Heart right ventricle (tissue), 16 donors: ENCODE measurements around the gene SRC. TPM values are rescaled to one million over a fixed set of nuclear protein-coding genes. Genes with fewer than 3 reads are reported as not detected.

ENCODE experiments used
- ATAC-seq, 8 donors: fragments of 200-7000 bp; cut with Tn5 transposase; one replicate each; pipeline ENCODE4 v1.9.1; 2020; ENCODE audit warnings: mild to moderate bottlenecking in 8 of 8, moderate library complexity in 8 of 8, moderate number of reproducible peaks in 1 of 8
- DNase-seq, 2 donors: peaks; one replicate each; pipeline ENCODE4 v3.0.0-alpha.2; 2020
- H3K27ac ChIP-seq, 10 donors: fragments of 200-600 bp; sonication (generic) in 2 of 10; one replicate each; pipeline versions ENCODE4 v1.5.0 to v1.8.0; 2020 to 2022; ENCODE audit warnings: mild to moderate bottlenecking in 3 of 10
- H3K27me3 ChIP-seq, 7 donors: fragments of 200-600 bp; one replicate each; pipeline ENCODE4 v1.8.0; 2021 to 2022; ENCODE audit warnings: mild to moderate bottlenecking in 2 of 7
- H3K36me3 ChIP-seq, 9 donors: fragments of 200-600 bp; sonication (generic) in 1 of 9; one replicate each; pipeline versions ENCODE4 v1.5.0 to v1.8.0; 2020 to 2022; ENCODE audit warnings: mild to moderate bottlenecking in 2 of 9
- H3K4me1 ChIP-seq, 9 donors: fragments of 200-600 bp; sonication (generic) in 1 of 9; one replicate each; pipeline versions ENCODE4 v1.5.0 to v1.8.0; 2020 to 2022; ENCODE audit warnings: mild to moderate bottlenecking in 4 of 9
- H3K4me3 ChIP-seq, 10 donors: fragments of 200-600 bp; sonication (generic) in 2 of 10; one replicate each; pipeline versions ENCODE4 v1.5.0 to v1.8.0; 2020 to 2022; ENCODE audit warnings: mild to moderate bottlenecking in 7 of 10, moderate library complexity in 2 of 10
- H3K9me3 ChIP-seq, 11 donors: fragments of 200-600 bp in 10 of 11; sonication (generic) in 2 of 11; one replicate each; pipeline versions ENCODE4 v1.5.0 to v1.8.0; 2013 to 2022; ENCODE audit warnings: mild to moderate bottlenecking in 2 of 11, control low read depth in 1 of 11, moderate library complexity in 1 of 11
- CTCF ChIP-seq, 9 donors: fragments of 200-600 bp; sonication (generic) in 2 of 9; IDR thresholded peaks; one replicate each; pipeline versions ENCODE4 v1.5.0 to v1.8.0; 2021 to 2022; ENCODE audit warnings: antibody characterized with exemption in 9 of 9, mild to moderate bottlenecking in 5 of 9, moderate library complexity in 1 of 9
- WGBS, 2 donors: extraction: QIAGEN DNeasy Blood & Tissue Kit; methylation state at CpG; one replicate each; pipeline ENCODE4 v1.1.7; 2013; ENCODE audit warnings: inconsistent platforms in 1 of 2; 5-methylcytosine and 5-hydroxymethylcytosine counted together
- intact Hi-C, 10 donors: fragments of 100-400 bp; cut with DNase I; formaldehyde crosslinking; loops; one replicate each; pipeline versions ENCODE4 v1.11.1 to v1.14.2; 2022
- polyA plus RNA-seq, 2 donors: library from polyadenylated mRNA; stranded (reverse); fragments of 200-250 nt; gene quantifications; one replicate each; pipeline ENCODE4 v1.2.3, GENCODE V29; 2013
- total RNA-seq, 10 donors: library from RNA; stranded (reverse); fragmentation: NEBNext Ultra II Directional in 3 of 10; extraction: Animal tissue kit (Norgen Biotek cat#: 25700) in 3 of 10; gene quantifications; one replicate each; pipeline versions ENCODE4 v1.2.1 to v1.2.4, GENCODE V29; 2021 to 2023
- donor health status: Arrhythmogenic right ventricular cardiomyopathy.
- donor health status: ischemic (EF 13 %, LVEDD 7.1; RV severe dilation, severe dysfunction).
- donor health status: healthy with polysubstance abuse.
- donor health status: DM: no; HTN: yes; CAD: no.
- donor health status: DM: no; HTN: no; CAD: no.
- donor health status: ischemic (EF 25% LVEDD 6.9; RV normal size, moderate dysfunction).
- donor health status: ischemic (EF 25% LVEDD 5.7; RV mildly dilated, moderate dysfunction).
- donor health status: healthy.
- donor health status: DM: yes; HTN: yes; CAD: no.
- donor health status: Ischemic cardiomyopathy.
- donor health status: ischemic (EF 35%, LVEDD 5.7; RV mildly dilated, moderate dysfunction).
- donor health status: nonischemic (EF 11% LVEDD 7.7; RV severe dilation, severe dysfunction).
- donor health status: DM: yes; HTN: yes; CAD: no.
- donor health status: PGD.
- donor health status: ischemic (EF 29% LVEDD 5.4; RV normal size, mild dysfunction).
- donor health status: nonischemic (EF 23%, LVEDD 6.1; RV moderate dilation, normal function).

SRC gene
- total and polyA plus RNA-seq, 12 donors, result 1.9 to 10.8 (median 4.2) TPM

DNA sequence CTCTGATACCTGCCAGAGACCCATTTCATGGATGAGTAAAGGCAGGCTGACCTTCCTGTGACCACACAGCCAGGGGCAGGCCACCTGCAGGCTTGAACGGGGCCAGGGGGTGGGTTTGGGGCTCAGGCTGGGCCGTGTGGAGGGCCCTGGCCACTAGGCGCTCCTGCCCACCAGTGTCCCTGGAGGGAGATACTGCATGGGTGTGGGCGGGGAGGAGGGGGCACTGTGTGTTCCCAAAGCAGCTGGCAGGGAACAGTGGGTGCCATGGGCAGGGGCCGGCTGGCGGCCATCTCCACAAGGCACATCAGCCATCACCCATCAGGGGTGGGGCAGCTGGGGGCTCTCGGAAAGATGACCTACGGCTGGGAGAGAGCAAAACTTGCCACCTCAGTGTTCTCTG is 15.4 kb downstream of the SRC start:
- no peak for ATAC-seq
- WGBS, 2 donors, result 86 to 87% methylated on average over 8 of the region's 8 CpGs
- intact Hi-C loops, result no loop called here
- Histone ChIP-seq H3K4me1 (peaks cover 0 to 33% (median 4%) of the 10 kb centered on the region in 9 donors), H3K9me3 (no peaks in the 10 kb centered on the region), H3K36me3 (peaks cover 0 to 10% (median 0%) of the 10 kb centered on the region in 9 donors), H3K27me3 (no peaks in the 10 kb centered on the region), H3K4me3 (no peak overlapping the region), H3K27ac (no peak overlapping the region)
- no peak for DNase-seq
- TF ChIP-seq CTCF (IDR thresholded peaks at IDR 0.05), result no peak

DNA sequence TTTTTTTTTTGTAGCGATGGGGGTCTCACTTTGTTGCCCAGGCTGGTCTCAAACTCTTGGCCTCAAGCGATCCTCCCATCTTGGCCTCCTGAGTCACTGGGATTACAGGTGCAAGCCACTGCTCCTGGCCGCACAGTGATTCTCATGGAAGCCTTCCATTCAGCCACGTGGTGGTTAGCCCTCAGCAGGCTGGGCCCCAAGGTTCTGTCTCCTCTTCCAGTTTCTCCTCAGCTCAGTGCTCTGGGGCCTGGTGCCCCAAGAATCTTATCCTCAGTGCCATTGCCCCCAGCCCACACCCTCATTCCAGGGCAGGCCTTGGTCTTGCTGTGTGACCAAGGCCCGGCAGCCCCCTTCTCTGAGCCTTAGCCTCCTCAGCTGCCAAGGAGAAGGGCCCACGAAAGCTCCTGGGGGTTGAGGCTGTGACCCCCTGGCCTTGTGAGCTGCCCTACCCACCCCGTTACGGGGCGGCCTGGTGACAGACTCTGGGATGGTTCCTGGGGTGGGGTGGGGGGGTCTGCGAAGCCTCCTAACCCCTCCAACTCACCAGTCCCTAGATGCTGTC is 16.4 kb downstream of the SRC start:
- ATAC-seq, result no peak
- H3K27me3 ChIP-seq, result no peaks in the 10 kb centered on the region
- H3K4me3 ChIP-seq, result no peak overlapping the region
- no peaks in the 10 kb centered on the region for H3K9me3 ChIP-seq
- no peak for TF ChIP-seq CTCF (IDR thresholded peaks at IDR 0.05)
- intact Hi-C loops, result no loop called here
- no peak overlapping the region for H3K27ac ChIP-seq
- WGBS, 2 donors, result 90 to 94% methylated on average over 10 of the region's 10 CpGs
- H3K36me3 ChIP-seq, result peaks cover 0 to 12% (median 0%) of the 10 kb centered on the region in 9 donors
- no peak for DNase-seq
- peaks cover 0 to 32% (median 4%) of the 10 kb centered on the region in 9 donors for H3K4me1 ChIP-seq

DNA sequence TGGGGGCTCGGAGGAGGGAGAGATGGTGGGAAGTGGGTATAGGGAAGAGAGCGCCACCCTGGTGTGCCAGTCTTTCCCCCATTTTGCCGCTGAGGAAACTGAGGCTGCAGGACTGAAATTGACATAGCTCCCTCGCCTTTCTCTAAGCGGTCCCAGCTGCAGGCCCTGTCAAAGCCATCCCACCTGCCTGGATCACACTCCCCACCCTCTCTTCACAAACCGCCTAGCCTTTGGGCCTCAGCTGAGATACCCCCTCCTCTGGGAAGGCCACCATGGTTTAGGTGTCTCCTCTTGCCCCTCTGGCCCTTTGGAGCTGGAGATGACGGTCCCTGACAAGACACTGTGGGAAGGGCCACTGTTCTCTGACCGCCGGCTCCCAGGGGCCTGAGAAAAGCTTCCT is 16.9 kb downstream of the SRC start:
- no peak overlapping the region for H3K27ac ChIP-seq
- intact Hi-C loops, result no loop called here
- 96 to 97% methylated on average over 9 of the region's 9 CpGs for WGBS, 2 donors

GRCh38 chr20:37363221-37364012 is 17.5 kb downstream of the SRC start:
- ATAC-seq (no peak), DNase-seq (no peak)
- 85 to 88% methylated on average over 24 of the region's 24 CpGs for WGBS, 2 donors
- no peaks in the 10 kb centered on the region for H3K9me3 ChIP-seq
- peaks cover 0 to 21% (median 2%) of the 10 kb centered on the region in 9 donors for H3K4me1 ChIP-seq
- no peak for TF ChIP-seq CTCF (IDR thresholded peaks at IDR 0.05)
- intact Hi-C loops, result no loop called here
- H3K4me3 ChIP-seq, result no peak overlapping the region
- H3K27me3 ChIP-seq, result no peaks in the 10 kb centered on the region
- no peak overlapping the region for H3K27ac ChIP-seq
- H3K36me3 ChIP-seq, result peaks cover 0 to 12% (median 0%) of the 10 kb centered on the region in 9 donors

More for the DNA sequence above, 16.9 kb downstream of the SRC start:
- H3K9me3 ChIP-seq, result no peaks in the 10 kb centered on the region
- no peak for TF ChIP-seq CTCF (IDR thresholded peaks at IDR 0.05)
- peaks cover 0 to 12% (median 0%) of the 10 kb centered on the region in 9 donors for H3K36me3 ChIP-seq
- no peak overlapping the region for H3K4me3 ChIP-seq
- H3K4me1 ChIP-seq, result peaks cover 0 to 27% (median 4%) of the 10 kb centered on the region in 9 donors
- no peak for DNase-seq
- ATAC-seq, result no peak
- H3K27me3 ChIP-seq, result no peaks in the 10 kb centered on the region
